ENCODE data around the gene IST1. TPM values are rescaled to one million over a fixed set of nuclear protein-coding genes. Genes with fewer than 3 reads are reported as not detected.
A peak's percentile ranks its signal among the peaks of the same experiment; 100 is the strongest.

Gene IST1
- polyA plus RNA-seq, 4 donors = 112 to 257 (median 155) TPM

- peak within 1 kb of the TSS; percentile 80 to 94 (median 84) for H3K27ac ChIP-seq (ENCODE audit: low read depth in 1 of 3, low read length in 2 of 3)
- WGBS, 3 donors = 0 to 1% (median 0%) methylated on average over 29 to 85 of the region's 85 CpGs
- peak within 1 kb of the TSS; percentile 70 to 98 (median 96) for H3K4me3 ChIP-seq (ENCODE audit: low read depth in 1 of 3, low read length in 3 of 3)
- FAIRE-seq (no peak), DNase-seq (peak; percentile 64 to 90)
- H3K4me1 ChIP-seq (ENCODE audit: control insufficient read depth in 3 of 3, insufficient read depth in 2 of 3, low read depth in 1 of 3, low read length in 2 of 3) = peaks cover 0 to 4% (median 3%) of the 10 kb centered on the region in 3 donors
- H3K36me3 ChIP-seq (ENCODE audit: control insufficient read depth in 3 of 3, insufficient read depth in 2 of 3, low read depth in 1 of 3, low read length in 3 of 3) = peaks cover 0 to 6% (median 2%) of the 10 kb centered on the region in 3 donors
- no peaks in the 10 kb centered on the region for H3K27me3 ChIP-seq (ENCODE audit: control insufficient read depth in 3 of 3, insufficient read depth in 3 of 3, low read length in 3 of 3)
- H3K9me3 ChIP-seq (ENCODE audit: control insufficient read depth in 2 of 2, insufficient read depth in 1 of 2, low read depth in 1 of 2, low read length in 1 of 2) = no peaks in the 10 kb centered on the region
These were observed 11.3 kb upstream of the IST1 start, which contains the start of gene ZNF821 for GRCh38 chr16:71883849-71884638. TSS of gene ZNF821 (minus strand) at chr16:71884182. CDS start at chr16:71879946, 4,236 bp downstream.

GRCh38 chr16:71885261-71885650 is 10.1 kb upstream of the IST1 start:
- Histone ChIP-seq H3K27me3 (ENCODE audit: control insufficient read depth in 3 of 3, insufficient read depth in 3 of 3, low read length in 3 of 3) (no peaks in the 10 kb centered on the region), H3K9me3 (ENCODE audit: control insufficient read depth in 2 of 2, insufficient read depth in 1 of 2, low read depth in 1 of 2, low read length in 1 of 2) (no peaks in the 10 kb centered on the region), H3K27ac (ENCODE audit: low read depth in 1 of 3, low read length in 2 of 3) (no peak overlapping the region), H3K4me3 (ENCODE audit: low read depth in 1 of 3, low read length in 3 of 3) (no peak overlapping the region), H3K36me3 (ENCODE audit: control insufficient read depth in 3 of 3, insufficient read depth in 2 of 3, low read depth in 1 of 3, low read length in 3 of 3) (peaks cover 0 to 5% (median 0%) of the 10 kb centered on the region in 3 donors), H3K4me1 (ENCODE audit: control insufficient read depth in 3 of 3, insufficient read depth in 2 of 3, low read depth in 1 of 3, low read length in 2 of 3) (peaks cover 0 to 4% (median 3%) of the 10 kb centered on the region in 3 donors)
- peak in 1 of 2 donors; percentile 20 for DNase-seq
- 37 to 50% (median 45%) methylated on average over 4 of the region's 4 CpGs for WGBS, 3 donors
- FAIRE-seq = no peak

GRCh38 chr16:71889147-71889546 is 6.2 kb upstream of the IST1 start:
- no peaks in the 10 kb centered on the region for H3K36me3 ChIP-seq (ENCODE audit: control insufficient read depth in 3 of 3, insufficient read depth in 2 of 3, low read depth in 1 of 3, low read length in 3 of 3)
- H3K27me3 ChIP-seq (ENCODE audit: control insufficient read depth in 3 of 3, insufficient read depth in 3 of 3, low read length in 3 of 3) = no peaks in the 10 kb centered on the region
- H3K4me3 ChIP-seq (ENCODE audit: low read depth in 1 of 3, low read length in 3 of 3) = no peak overlapping the region
- WGBS, 3 donors = 84 to 92% (median 91%) methylated on average over 3 of the region's 3 CpGs
- H3K4me1 ChIP-seq (ENCODE audit: control insufficient read depth in 3 of 3, insufficient read depth in 2 of 3, low read depth in 1 of 3, low read length in 2 of 3) = no peaks in the 10 kb centered on the region
- no peaks in the 10 kb centered on the region for H3K9me3 ChIP-seq (ENCODE audit: control insufficient read depth in 2 of 2, insufficient read depth in 1 of 2, low read depth in 1 of 2, low read length in 1 of 2)
- DNase-seq (no peak), FAIRE-seq (no peak)
- H3K27ac ChIP-seq (ENCODE audit: low read depth in 1 of 3, low read length in 2 of 3) = no peak overlapping the region

GRCh38 chr16:71893888-71894228 is 1.5 kb upstream of the IST1 start:
- Histone ChIP-seq H3K4me3 (ENCODE audit: low read depth in 1 of 3, low read length in 3 of 3) (peak overlapping the region; percentile 63 to 97 (median 81)), H3K36me3 (ENCODE audit: control insufficient read depth in 3 of 3, insufficient read depth in 2 of 3, low read depth in 1 of 3, low read length in 3 of 3) (peaks cover 0 to 11% (median 0%) of the 10 kb centered on the region in 3 donors), H3K27me3 (ENCODE audit: control insufficient read depth in 3 of 3, insufficient read depth in 3 of 3, low read length in 3 of 3) (no peaks in the 10 kb centered on the region), H3K4me1 (ENCODE audit: control insufficient read depth in 3 of 3, insufficient read depth in 2 of 3, low read depth in 1 of 3, low read length in 2 of 3) (peaks cover 0 to 15% (median 2%) of the 10 kb centered on the region in 3 donors), H3K9me3 (ENCODE audit: control insufficient read depth in 2 of 2, insufficient read depth in 1 of 2, low read depth in 1 of 2, low read length in 1 of 2) (no peaks in the 10 kb centered on the region), H3K27ac (ENCODE audit: low read depth in 1 of 3, low read length in 2 of 3) (peak overlapping the region; percentile 92 to 100 (median 97))
- FAIRE-seq (no peak), DNase-seq (no peak)
- WGBS, 3 donors = 28 to 45% (median 29%) methylated on average over 7 of the region's 7 CpGs

- Histone ChIP-seq H3K36me3 (ENCODE audit: control insufficient read depth in 3 of 3, insufficient read depth in 2 of 3, low read depth in 1 of 3, low read length in 3 of 3) (peaks cover 0 to 15% (median 0%) of the 10 kb centered on the region in 3 donors), H3K4me3 (ENCODE audit: low read depth in 1 of 3, low read length in 3 of 3) (peak overlapping the region; percentile 63 to 97 (median 81)), H3K9me3 (ENCODE audit: control insufficient read depth in 2 of 2, insufficient read depth in 1 of 2, low read depth in 1 of 2, low read length in 1 of 2) (no peaks in the 10 kb centered on the region), H3K4me1 (ENCODE audit: control insufficient read depth in 3 of 3, insufficient read depth in 2 of 3, low read depth in 1 of 3, low read length in 2 of 3) (peaks cover 0 to 15% (median 2%) of the 10 kb centered on the region in 3 donors), H3K27ac (ENCODE audit: low read depth in 1 of 3, low read length in 2 of 3) (peak overlapping the region; percentile 92 to 100 (median 97)), H3K27me3 (ENCODE audit: control insufficient read depth in 3 of 3, insufficient read depth in 3 of 3, low read length in 3 of 3) (no peaks in the 10 kb centered on the region)
- DNase-seq (peak; percentile 54 to 67), FAIRE-seq (no peak)
- WGBS, 3 donors = 0 to 1% (median 1%) methylated on average over 31 of the region's 31 CpGs
These were observed 956 bp upstream of the IST1 start for GRCh38 chr16:71894229-71894920.

DNA sequence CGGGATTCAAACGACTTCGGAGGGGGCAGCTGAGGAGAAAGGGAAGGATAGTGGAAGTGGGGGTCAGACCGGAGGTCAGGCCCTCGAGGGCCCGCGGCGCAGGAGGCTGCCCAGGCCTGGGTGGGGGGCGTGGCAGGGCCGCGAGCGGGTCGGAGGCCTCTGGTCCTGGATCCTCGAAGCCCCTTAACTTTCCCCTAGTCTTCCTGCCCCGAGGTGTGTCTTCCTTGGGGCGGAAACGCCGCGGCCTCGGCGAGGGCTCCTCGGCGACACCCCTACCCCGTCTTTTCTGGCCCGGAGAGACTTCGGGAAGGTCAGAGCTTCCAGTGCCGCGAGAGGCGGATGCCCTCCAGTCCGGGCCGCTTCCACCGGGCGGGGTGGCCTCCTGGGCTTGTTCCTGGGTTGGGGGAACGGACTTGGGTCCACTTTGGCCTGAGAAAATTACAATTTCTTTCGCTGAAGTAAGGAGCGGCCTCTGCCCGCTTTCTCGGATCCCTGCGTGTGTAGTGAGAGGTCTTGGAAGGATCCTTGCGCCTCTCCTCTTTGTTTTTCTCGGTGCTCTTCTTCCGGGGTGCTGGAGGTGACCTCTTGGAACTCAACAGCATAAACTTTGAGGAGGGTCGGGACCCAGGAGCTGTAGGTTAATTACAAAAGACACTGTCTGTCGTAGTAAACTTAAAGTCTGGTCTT is 491 bp downstream of the IST1 start:
- Histone ChIP-seq H3K9me3 (ENCODE audit: control insufficient read depth in 2 of 2, insufficient read depth in 1 of 2, low read depth in 1 of 2, low read length in 1 of 2) (no peaks in the 10 kb centered on the region), H3K36me3 (ENCODE audit: control insufficient read depth in 3 of 3, insufficient read depth in 2 of 3, low read depth in 1 of 3, low read length in 3 of 3) (peaks cover 0 to 16% (median 0%) of the 10 kb centered on the region in 3 donors), H3K4me1 (ENCODE audit: control insufficient read depth in 3 of 3, insufficient read depth in 2 of 3, low read depth in 1 of 3, low read length in 2 of 3) (peaks cover 2 to 18% (median 2%) of the 10 kb centered on the region in 3 donors), H3K4me3 (ENCODE audit: low read depth in 1 of 3, low read length in 3 of 3) (peak overlapping the region; percentile 63 to 97 (median 81)), H3K27ac (ENCODE audit: low read depth in 1 of 3, low read length in 2 of 3) (peak overlapping the region; percentile 92 to 100 (median 97)), H3K27me3 (ENCODE audit: control insufficient read depth in 3 of 3, insufficient read depth in 3 of 3, low read length in 3 of 3) (no peaks in the 10 kb centered on the region)
- DNase-seq = peak; percentile 64 to 77
- FAIRE-seq = no peak
- 0% methylated on average over 42 to 44 of the region's 44 CpGs for WGBS, 3 donors

GRCh38 chr16:71896764-71897368 is 1.5 kb downstream of the IST1 start:
- H3K36me3 ChIP-seq (ENCODE audit: control insufficient read depth in 3 of 3, insufficient read depth in 2 of 3, low read depth in 1 of 3, low read length in 3 of 3) = peaks cover 0 to 16% (median 0%) of the 10 kb centered on the region in 3 donors
- H3K4me1 ChIP-seq (ENCODE audit: control insufficient read depth in 3 of 3, insufficient read depth in 2 of 3, low read depth in 1 of 3, low read length in 2 of 3) = peaks cover 2 to 18% (median 2%) of the 10 kb centered on the region in 3 donors
- H3K27ac ChIP-seq (ENCODE audit: low read depth in 1 of 3, low read length in 2 of 3) = peak overlapping the region in 1 of 3 donors; percentile 17
- FAIRE-seq (no peak), DNase-seq (no peak)
- no peaks in the 10 kb centered on the region for H3K9me3 ChIP-seq (ENCODE audit: control insufficient read depth in 2 of 2, insufficient read depth in 1 of 2, low read depth in 1 of 2, low read length in 1 of 2)
- H3K4me3 ChIP-seq (ENCODE audit: low read depth in 1 of 3, low read length in 3 of 3) = peak overlapping the region in 2 of 3 donors; percentile 63 to 97
- 19 to 41% (median 35%) methylated on average over 14 to 15 of the region's 15 CpGs for WGBS, 3 donors
- no peaks in the 10 kb centered on the region for H3K27me3 ChIP-seq (ENCODE audit: control insufficient read depth in 3 of 3, insufficient read depth in 3 of 3, low read length in 3 of 3)

DNA sequence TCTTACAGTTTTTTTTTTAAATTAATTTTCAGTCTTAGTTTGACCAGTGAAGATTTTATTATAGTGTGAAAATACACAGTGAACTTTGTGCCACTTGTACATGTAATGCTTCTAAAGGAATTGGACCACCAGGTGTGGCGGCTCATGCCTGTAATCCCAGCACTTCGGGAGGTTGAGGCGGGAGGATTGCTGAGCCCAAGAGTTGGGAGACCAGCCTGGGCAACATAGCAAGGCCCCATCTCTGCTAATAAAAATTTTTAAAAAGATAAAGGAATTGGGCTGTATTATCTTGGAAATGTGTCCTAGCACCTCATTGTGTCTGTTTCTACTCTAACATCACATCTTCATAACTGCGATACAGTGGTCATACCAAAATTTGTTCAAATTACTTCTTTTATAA is 3.8 kb downstream of the IST1 start:
- no peak overlapping the region for H3K4me3 ChIP-seq (ENCODE audit: low read depth in 1 of 3, low read length in 3 of 3)
- no peak overlapping the region for H3K27ac ChIP-seq (ENCODE audit: low read depth in 1 of 3, low read length in 2 of 3)
- no peaks in the 10 kb centered on the region for H3K27me3 ChIP-seq (ENCODE audit: control insufficient read depth in 3 of 3, insufficient read depth in 3 of 3, low read length in 3 of 3)
- no peaks in the 10 kb centered on the region for H3K9me3 ChIP-seq (ENCODE audit: control insufficient read depth in 2 of 2, insufficient read depth in 1 of 2, low read depth in 1 of 2, low read length in 1 of 2)
- peaks cover 0 to 21% (median 0%) of the 10 kb centered on the region in 3 donors for H3K36me3 ChIP-seq (ENCODE audit: control insufficient read depth in 3 of 3, insufficient read depth in 2 of 3, low read depth in 1 of 3, low read length in 3 of 3)
- DNase-seq (no peak), FAIRE-seq (no peak)
- 94 to 96% (median 96%) methylated on average over 4 of the region's 4 CpGs for WGBS, 3 donors
- peaks cover 2 to 23% (median 2%) of the 10 kb centered on the region in 3 donors for H3K4me1 ChIP-seq (ENCODE audit: control insufficient read depth in 3 of 3, insufficient read depth in 2 of 3, low read depth in 1 of 3, low read length in 2 of 3)

All from small intestine (tissue), 7 donors.